ENCODE measurements around the gene SYT9.

DNA sequence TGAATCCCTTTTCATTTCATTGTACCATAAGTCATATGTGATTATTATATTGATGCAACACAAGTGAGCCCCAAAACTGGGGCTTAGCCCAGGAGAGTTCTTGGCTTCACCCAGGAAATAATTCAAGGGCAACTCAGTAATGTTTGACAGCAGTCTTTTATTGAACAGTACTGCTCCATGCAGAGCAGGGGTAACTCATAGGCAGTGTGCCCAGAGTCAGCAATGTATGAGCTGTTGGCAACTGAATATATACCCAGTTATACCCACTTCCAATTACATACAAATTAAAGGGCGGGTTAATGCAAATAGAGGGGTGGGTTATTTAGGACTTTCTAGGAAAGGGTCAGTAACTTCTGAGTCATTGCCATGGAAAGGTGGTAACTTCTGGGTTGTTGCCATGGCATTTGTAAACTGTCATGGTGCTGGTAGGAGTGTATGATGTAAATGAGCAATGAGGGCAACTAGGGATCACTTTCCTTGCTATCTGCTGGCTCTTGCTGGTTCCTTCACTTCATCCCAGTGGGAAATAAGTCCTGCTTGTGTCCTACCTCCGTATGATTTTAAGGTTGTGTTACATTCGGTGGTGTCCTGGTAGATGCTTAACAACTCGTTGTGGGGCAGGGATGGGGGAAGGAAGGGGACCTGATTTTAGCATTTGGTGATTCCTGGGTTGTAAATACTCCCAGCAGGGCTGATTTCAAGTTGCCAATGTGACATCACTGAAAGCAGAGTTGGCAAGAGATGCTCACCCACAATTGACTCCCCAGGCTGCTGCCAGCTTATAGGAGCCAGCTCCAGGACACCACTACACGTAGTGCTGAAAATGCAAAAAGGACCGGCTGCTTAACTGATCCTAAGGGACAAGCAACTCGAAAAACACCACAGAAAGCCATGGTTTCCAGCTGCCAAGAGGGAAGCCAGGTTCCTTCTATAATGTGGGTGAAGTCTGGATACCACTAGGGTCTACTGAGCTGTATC, 70.1 kb downstream of the SYT9 start:
- TF ChIP-seq YY1 (IDR thresholded peaks at IDR 0.05; ENCODE audit: insufficient read depth, insufficient read length) (no peak), SUZ12 (IDR thresholded peaks at IDR 0.05; ENCODE audit: extremely low read depth, insufficient read depth, insufficient read length) (no peak), ZNF274 (IDR thresholded peaks at IDR 0.05; ENCODE audit: low read depth, low read length) (no peak)

Data from NT2/D1 (cell line).